HCT116 (cell line): ENCODE results near the gene LSMEM2. TPM values are rescaled to one million over a fixed set of nuclear protein-coding genes. Genes with fewer than 3 reads are reported as not detected.

Source experiments
- ATAC-seq: fragments of 200-7000 bp; cut with Tn5 transposase; 2 replicates; pipeline ENCODE4 v1.9.1; 2020; ENCODE audit warnings: mild to moderate bottlenecking, moderate library complexity
- BruUV-seq: library from RNA; stranded (reverse); fragments of 400-500 nt; replicated peaks from 2 replicates; lab custom pipeline; 2021; lab: Mats Ljungman, UMichigan
- CTCF ChIA-PET: fragments of 300-600 bp; sonication (Branson Sonifier 250); formaldehyde crosslinking; loops from one replicate; lab custom pipeline; 2021; ENCODE audit warnings: antibody characterized with exemption; lab: Charles Lee
- POLR2A ChIA-PET: fragments of 300-600, 350-600 bp; sonication (Branson Sonifier 250); formaldehyde crosslinking; loops from one replicate; lab custom pipeline; 2021; ENCODE audit warnings: antibody characterized with exemption; lab: Charles Lee
- RAD21 ChIA-PET, 2 experiments: fragments of 300-600 bp; sonication (Branson Sonifier 250); formaldehyde crosslinking; loops; one replicate each; lab custom pipeline; 2023; ENCODE audit warnings: low total read pairs in 2 of 2; ENCODE audit not compliant: uncharacterized antibody in 2 of 2, unreplicated experiment in 2 of 2, low non-redundant PET in 1 of 2; lab: Charles Lee
- DNase-seq: peaks from one replicate; pipeline ENCODE4 v3.0.0-alpha.2; 2010; ENCODE audit warnings: low read depth, low spot score
- H2AFZ ChIP-seq: fragments of 200-600 bp; shearing (Covaris generic), sonication (generic); 2 replicates; pipeline ENCODE4 v1.6.1; 2017; ENCODE audit warnings: low read depth, mixed run types, mixed read lengths, antibody characterized with exemption, low read length; ENCODE audit not compliant: poor library complexity, severe bottlenecking
- H3K27ac ChIP-seq: 2 replicates; pipeline ENCODE4 v1.5.1; 2012; ENCODE audit warnings: low read depth, low read length
- H3K27me3 ChIP-seq: fragments of 200-600 bp; sonication (generic); 2 replicates; pipeline ENCODE4 v1.6.1; 2016; ENCODE audit warnings: mixed run types, low read length, mixed read lengths; ENCODE audit not compliant: insufficient read depth
- H3K36me3 ChIP-seq, 2 experiments: fragments of 200-500 bp in 1 of 2; fragments of 200-600 bp in 1 of 2; sonication (Bioruptor generic) in 1 of 2; sonication (generic) in 1 of 2; 2 replicates each; pipeline versions ENCODE4 v1.5.1 to v1.6.1; 2014 to 2016; ENCODE audit warnings: low read length in 2 of 2, inconsistent platforms in 1 of 2, mixed read lengths in 1 of 2, mixed run types in 1 of 2; ENCODE audit not compliant: insufficient read depth in 2 of 2, control insufficient read depth in 1 of 2
- H3K4me1 ChIP-seq, 2 experiments: fragments of 200-600 bp in 1 of 2; sonication (generic) in 1 of 2; 2 replicates each; pipeline versions ENCODE4 v1.5.1 to v1.6.1; 2012 to 2017; ENCODE audit warnings: low read length in 2 of 2, inconsistent platforms in 1 of 2, mild to moderate bottlenecking in 1 of 2, mixed read lengths in 1 of 2, mixed run types in 1 of 2, moderate library complexity in 1 of 2; ENCODE audit not compliant: insufficient read depth in 2 of 2, control insufficient read depth in 1 of 2
- H3K4me2 ChIP-seq: fragments of 200-600 bp; sonication (generic); 2 replicates; pipeline ENCODE4 v1.6.1; 2017; ENCODE audit warnings: mixed run types, low read length, mixed read lengths
- H3K4me3 ChIP-seq, 2 experiments: fragments of 200-600 bp in 1 of 2; sonication (generic) in 1 of 2; replicated peaks in 1 of 2; 2 replicates each; pipeline ENCODE4 v1.5.1; 2011 to 2016; ENCODE audit warnings: low read length in 2 of 2, control low read depth in 1 of 2, low read depth in 1 of 2, mild to moderate bottlenecking in 1 of 2, mixed read lengths in 1 of 2, mixed run types in 1 of 2
- H3K79me2 ChIP-seq: fragments of 200-600 bp; sonication (generic); 2 replicates; pipeline ENCODE4 v1.6.1; 2017; ENCODE audit warnings: mild to moderate bottlenecking, mixed run types, low read length, moderate library complexity, mixed read lengths; ENCODE audit not compliant: insufficient read depth
- H3K9ac ChIP-seq: fragments of 200-600 bp; sonication (generic); 2 replicates; pipeline ENCODE4 v1.6.1; 2016; ENCODE audit warnings: low read length, mixed read lengths
- H3K9me2 ChIP-seq: fragments of 200-600 bp; sonication (generic), shearing (Covaris generic); 2 replicates; pipeline ENCODE4 v1.6.1; 2017; ENCODE audit warnings: mixed run types, mild to moderate bottlenecking, moderate library complexity; ENCODE audit not compliant: insufficient read depth
- H3K9me3 ChIP-seq, 2 experiments: fragments of 200-500 bp in 1 of 2; fragments of 200-600 bp in 1 of 2; sonication (Bioruptor generic) in 1 of 2; sonication (generic) in 1 of 2; 2 replicates each; pipeline ENCODE4 v1.6.1; 2014 to 2017; ENCODE audit warnings: low read length in 2 of 2, mixed read lengths in 2 of 2, inconsistent platforms in 1 of 2, low read depth in 1 of 2, mild to moderate bottlenecking in 1 of 2, mixed run types in 1 of 2, moderate library complexity in 1 of 2; ENCODE audit not compliant: control insufficient read depth in 1 of 2, insufficient read depth in 1 of 2
- H4K20me1 ChIP-seq: fragments of 200-600 bp; sonication (generic), shearing (Covaris generic); 2 replicates; pipeline ENCODE4 v1.6.1; 2017; ENCODE audit warnings: mixed run types, mild to moderate bottlenecking, moderate library complexity; ENCODE audit not compliant: insufficient read depth
- FOSL1 ChIP-seq: IDR thresholded peaks from 2 replicates; pipeline ENCODE4 v1.6.1; 2012; ENCODE audit warnings: low read depth
- MAX ChIP-seq: IDR thresholded peaks from 2 replicates; pipeline ENCODE4 v1.6.1; 2012
- POLR2A ChIP-seq: IDR thresholded peaks from 2 replicates; pipeline ENCODE4 v1.7.0; 2011; ENCODE audit warnings: borderline replicate concordance; ENCODE audit not compliant: insufficient read depth, insufficient read length; ENCODE audit errors: extremely low read depth
- POLR2AphosphoS5 ChIP-seq: IDR thresholded peaks from 2 replicates; pipeline ENCODE4 v1.6.1; 2011; ENCODE audit warnings: mild to moderate bottlenecking, low read depth, low read length, moderate library complexity
- SIN3A ChIP-seq: IDR thresholded peaks from 2 replicates; pipeline ENCODE4 v1.6.1; 2012; ENCODE audit warnings: low read depth
- SRF ChIP-seq: IDR thresholded peaks from 2 replicates; pipeline ENCODE4 v1.6.1; 2012; ENCODE audit warnings: low read depth
- YY1 ChIP-seq: IDR thresholded peaks from 2 replicates; pipeline ENCODE4 v1.6.1; 2011; ENCODE audit warnings: low read length, low read depth, moderate library complexity, mild to moderate bottlenecking; ENCODE audit not compliant: insufficient replicate concordance; ENCODE audit errors: extremely low read depth
- intact Hi-C: fragments of 100-400 bp; cut with micrococcal nuclease; formaldehyde crosslinking; loops from 2 replicates; pipeline ENCODE4 v1.10.0; 2022
- total RNA-seq: library from RNA; stranded (reverse); gene quantifications from one replicate; pipeline ENCODE4 v1.2.1, GENCODE V29; 2021; ENCODE audit not compliant: unreplicated experiment

LSMEM2 gene
- total RNA-seq, 1 experiment from 2014 or later, result not detected

DNA sequence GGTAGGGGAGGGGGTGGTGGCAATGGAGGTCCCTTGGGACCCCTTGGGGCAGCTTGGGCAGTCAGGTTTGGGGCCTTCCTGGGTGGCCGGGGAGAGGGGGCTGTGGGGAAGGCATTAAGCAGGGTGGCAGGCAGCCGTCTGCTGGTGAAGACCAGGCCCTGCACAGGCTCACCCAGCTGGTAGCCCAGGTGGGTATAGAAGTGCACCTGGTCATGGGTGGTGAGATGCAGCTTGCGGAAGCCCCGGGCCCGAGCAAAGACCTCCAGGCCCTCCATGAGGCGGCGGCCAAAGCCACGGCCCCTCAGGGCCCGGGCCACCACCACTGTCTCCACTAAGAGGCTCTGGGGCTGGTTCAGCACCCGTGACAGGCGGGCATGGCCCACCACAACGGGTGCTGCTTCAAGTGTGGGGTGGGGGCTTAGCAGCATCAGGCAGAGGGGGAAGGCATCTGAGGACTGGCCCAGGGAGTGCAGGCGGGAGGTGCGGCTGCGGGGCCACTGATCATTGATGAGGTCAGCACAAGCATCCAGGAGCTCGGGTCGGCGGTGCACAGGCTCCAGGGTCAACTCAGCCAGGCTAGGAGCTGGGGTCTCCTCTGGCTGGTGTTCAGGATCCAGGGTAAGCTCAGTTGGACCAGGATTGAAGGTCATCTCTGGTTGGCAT is 18.0 kb downstream of the LSMEM2 start:
- no peaks in the 10 kb centered on the region for H3K27me3 ChIP-seq
- no peak overlapping the region for H3K27ac ChIP-seq
- no peak for TF ChIP-seq POLR2AphosphoS5
- peaks cover 6% of the 10 kb centered on the region for H3K79me2 ChIP-seq
- no peaks in the 10 kb centered on the region for H3K36me3 ChIP-seq
- no peaks in the 10 kb centered on the region for H3K9me2 ChIP-seq
- intact Hi-C loops, result no loop called here
- no TSS peak for BruUV-seq
- H3K9me3 ChIP-seq, result no peaks in the 10 kb centered on the region
- no peak overlapping the region for H2AFZ ChIP-seq
- CTCF ChIA-PET, result no interaction called here
- DNase-seq (no peak), ATAC-seq (no peak)
- POLR2A ChIA-PET, result interaction anchor here (1.2 kb wide), 1 partner anchor 61 kb away, joined by 3 read pairs; the partner anchor contains the start of gene GNAI2
- H3K4me1 ChIP-seq, result peaks cover 14 to 39% of the 10 kb centered on the region in 2 experiments
- no peak overlapping the region for H3K4me3 ChIP-seq
- no peak overlapping the region for H3K4me2 ChIP-seq
- RAD21 ChIA-PET, result no interaction called here
- no peak overlapping the region for H3K9ac ChIP-seq
- H4K20me1 ChIP-seq, result no peaks in the 10 kb centered on the region

DNA sequence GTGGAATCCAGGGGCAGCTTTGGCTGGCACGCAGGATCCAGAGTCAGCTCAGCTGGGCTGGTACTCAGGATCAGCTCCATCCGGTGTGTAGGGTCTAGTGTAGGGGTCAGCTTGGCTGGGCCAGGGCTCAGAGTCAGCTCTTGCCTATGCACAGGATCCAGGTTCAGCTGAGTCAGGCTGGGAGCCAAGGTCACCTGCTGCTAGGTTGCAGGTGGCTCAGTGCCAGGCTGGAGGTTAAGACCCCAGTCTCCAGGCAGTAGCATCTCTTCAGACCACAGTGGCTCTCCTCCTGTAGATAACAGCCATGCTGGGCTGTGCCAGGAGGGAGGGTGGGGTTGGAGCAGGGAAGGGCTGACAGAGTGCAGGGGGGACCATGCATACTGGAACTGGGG is 18.5 kb downstream of the LSMEM2 start:
- intact Hi-C loops, result no loop called here
- TF ChIP-seq MAX (no peak), SIN3A (no peak), POLR2AphosphoS5 (no peak), POLR2A (no peak), FOSL1 (no peak), SRF (no peak), YY1 (no peak)
- TF ChIP-seq, all 23 proteins: peak for 0
- H2AFZ ChIP-seq, result no peak overlapping the region
- RAD21 ChIA-PET, result no interaction called here
- DNase-seq (no peak), ATAC-seq (no peak)
- H3K27me3 ChIP-seq, result no peaks in the 10 kb centered on the region
- H3K9ac ChIP-seq, result no peak overlapping the region
- no peaks in the 10 kb centered on the region for H4K20me1 ChIP-seq
- H3K4me1 ChIP-seq, result peaks cover 14 to 40% of the 10 kb centered on the region in 2 experiments
- H3K79me2 ChIP-seq, result peaks cover 3% of the 10 kb centered on the region; the same call in 1 of the 2 replicates
- peak overlapping the region; percentile 97; the same call in 1 of the 2 replicates for H3K4me2 ChIP-seq
- no peak overlapping the region; the same call in 1 of the 2 replicates for H3K27ac ChIP-seq
- POLR2A ChIA-PET, result interaction anchor here (1.2 kb wide), 1 partner anchor 62 kb away, joined by 3 read pairs; the partner anchor contains the start of gene GNAI2
- BruUV-seq, result no TSS peak
- no peaks in the 10 kb centered on the region for H3K9me3 ChIP-seq
- H3K9me2 ChIP-seq, result no peaks in the 10 kb centered on the region
- no peak overlapping the region for H3K4me3 ChIP-seq
- H3K36me3 ChIP-seq, result no peaks in the 10 kb centered on the region
- CTCF ChIA-PET, result no interaction called here
